T-helper 2 cell treated with Interferon-gamma antibody and Interleukin-4, amounts not matched to agents 5 μg/mL and 100 μg/mL, for 36 hours (primary cell): ENCODE results near the gene MARCHF9.

Experiments
- DNase-seq: peaks from one replicate; pipeline ENCODE4 v3.0.0; 2021; ENCODE audit warnings: low spot score
- H3K27ac Mint-ChIP-seq: one replicate; pipeline ENCODE4 v1.8.0; 2021; ENCODE audit warnings: mild to moderate bottlenecking, mixed read lengths
- H3K27me3 Mint-ChIP-seq: one replicate; pipeline ENCODE4 v1.8.0; 2021; ENCODE audit warnings: low read depth, mixed read lengths
- H3K36me3 Mint-ChIP-seq: one replicate; pipeline ENCODE4 v1.8.0; 2021; ENCODE audit warnings: low read depth, mixed read lengths
- H3K4me1 Mint-ChIP-seq: one replicate; pipeline ENCODE4 v1.8.0; 2021; ENCODE audit warnings: low read depth, mixed read lengths
- H3K4me3 Mint-ChIP-seq: one replicate; pipeline ENCODE4 v1.8.0; 2022; ENCODE audit warnings: mild to moderate bottlenecking, moderate library complexity, mixed read lengths
- H3K9me3 Mint-ChIP-seq: one replicate; pipeline ENCODE4 v1.8.0; 2021; ENCODE audit warnings: mixed read lengths

Gene MARCHF9

GRCh38 chr12:57751432-57751787 lies 3.5 kb upstream of the MARCHF9 start:
- DNase-seq = no peak
- peaks cover 41% of the 10 kb centered on the region for H3K36me3 Mint-ChIP-seq

GRCh38 chr12:57751788-57752667 lies 2.9 kb upstream of the MARCHF9 start, which contains the start of gene CDK4:
Gene CDK4, minus strand, starts transcription at chr12:57752310. Its CDS starts 593 bp downstream, at chr12:57751717.
- H3K4me1 Mint-ChIP-seq = peaks cover 46% of the 10 kb centered on the region
- peak within 1 kb of the TSS; percentile 96 for H3K4me3 Mint-ChIP-seq
- no peaks in the 10 kb centered on the region for H3K9me3 Mint-ChIP-seq
- H3K36me3 Mint-ChIP-seq = peaks cover 40% of the 10 kb centered on the region
- peak within 1 kb of the TSS; percentile 89 for H3K27ac Mint-ChIP-seq
- H3K27me3 Mint-ChIP-seq = peaks cover 3% of the 10 kb centered on the region
- DNase-seq = peak; percentile 99

More at GRCh38 chr12:57751432-57751787, 3.5 kb upstream of the MARCHF9 start:
- Mint-ChIP-seq H3K4me3 (peak overlapping the region; percentile 96), H3K27ac (peak overlapping the region; percentile 89), H3K27me3 (peaks cover 3% of the 10 kb centered on the region), H3K4me1 (peaks cover 43% of the 10 kb centered on the region), H3K9me3 (no peaks in the 10 kb centered on the region)

- H3K4me3 Mint-ChIP-seq = peak overlapping the region; percentile 96
- DNase-seq = no peak
- peaks cover 47% of the 10 kb centered on the region for H3K4me1 Mint-ChIP-seq
- no peaks in the 10 kb centered on the region for H3K9me3 Mint-ChIP-seq
- peaks cover 3% of the 10 kb centered on the region for H3K27me3 Mint-ChIP-seq
- peaks cover 36% of the 10 kb centered on the region for H3K36me3 Mint-ChIP-seq
- H3K27ac Mint-ChIP-seq = peak overlapping the region; percentile 89
Observed at GRCh38 chr12:57752668-57753000, 2.3 kb upstream of the MARCHF9 start.

GRCh38 chr12:57753756-57754337 lies 1.1 kb upstream of the MARCHF9 start:
- Mint-ChIP-seq H3K9me3 (no peaks in the 10 kb centered on the region), H3K4me3 (peak overlapping the region; percentile 89), H3K27ac (peak overlapping the region; percentile 85), H3K27me3 (peaks cover 3% of the 10 kb centered on the region), H3K4me1 (peaks cover 47% of the 10 kb centered on the region), H3K36me3 (peaks cover 35% of the 10 kb centered on the region)
- no peak for DNase-seq

GRCh38 chr12:57755194-57755453 lies 221 bp downstream of the MARCHF9 start:
- Mint-ChIP-seq H3K4me3 (no peak overlapping the region), H3K4me1 (peaks cover 50% of the 10 kb centered on the region), H3K36me3 (peaks cover 31% of the 10 kb centered on the region)

GRCh38 chr12:57755454-57756372 lies 810 bp downstream of the MARCHF9 start:
- Mint-ChIP-seq H3K36me3 (peaks cover 26% of the 10 kb centered on the region), H3K27me3 (peaks cover 3% of the 10 kb centered on the region), H3K9me3 (no peaks in the 10 kb centered on the region), H3K4me1 (peaks cover 46% of the 10 kb centered on the region), H3K4me3 (peak overlapping the region; percentile 85), H3K27ac (peak overlapping the region; percentile 18)
- DNase-seq = peak; percentile 15

More at GRCh38 chr12:57755194-57755453, 221 bp downstream of the MARCHF9 start:
- Mint-ChIP-seq H3K27ac (no peak overlapping the region), H3K9me3 (no peaks in the 10 kb centered on the region), H3K27me3 (peaks cover 3% of the 10 kb centered on the region)
- no peak for DNase-seq

GRCh38 chr12:57756406-57757341 lies 1.8 kb downstream of the MARCHF9 start:
- Mint-ChIP-seq H3K4me1 (peaks cover 36% of the 10 kb centered on the region), H3K36me3 (peaks cover 18% of the 10 kb centered on the region), H3K9me3 (no peaks in the 10 kb centered on the region), H3K27me3 (peaks cover 3% of the 10 kb centered on the region), H3K27ac (peak overlapping the region; percentile 18), H3K4me3 (peak overlapping the region; percentile 85)
- peak; percentile 59 for DNase-seq

- no peak overlapping the region for H3K4me3 Mint-ChIP-seq
- H3K4me1 Mint-ChIP-seq = peaks cover 32% of the 10 kb centered on the region
- H3K36me3 Mint-ChIP-seq = peaks cover 13% of the 10 kb centered on the region
- no peak overlapping the region for H3K27ac Mint-ChIP-seq
- no peaks in the 10 kb centered on the region for H3K9me3 Mint-ChIP-seq
- DNase-seq = no peak
- H3K27me3 Mint-ChIP-seq = no peaks in the 10 kb centered on the region
Observed at GRCh38 chr12:57757771-57758170, 2.9 kb downstream of the MARCHF9 start.

GRCh38 chr12:57758552-57759359 lies 3.9 kb downstream of the MARCHF9 start:
- Mint-ChIP-seq H3K9me3 (no peaks in the 10 kb centered on the region), H3K27me3 (no peaks in the 10 kb centered on the region), H3K4me1 (peaks cover 24% of the 10 kb centered on the region), H3K4me3 (no peak overlapping the region), H3K27ac (no peak overlapping the region), H3K36me3 (peaks cover 13% of the 10 kb centered on the region)
- no peak for DNase-seq

- DNase-seq = peak; percentile 24
- peaks cover 13% of the 10 kb centered on the region for H3K36me3 Mint-ChIP-seq
- peaks cover 21% of the 10 kb centered on the region for H3K4me1 Mint-ChIP-seq
- H3K9me3 Mint-ChIP-seq = no peaks in the 10 kb centered on the region
- no peak overlapping the region for H3K27ac Mint-ChIP-seq
- H3K4me3 Mint-ChIP-seq = no peak overlapping the region
- H3K27me3 Mint-ChIP-seq = no peaks in the 10 kb centered on the region
Observed at GRCh38 chr12:57759360-57759980, 4.6 kb downstream of the MARCHF9 start.

GRCh38 chr12:57760347-57760982 lies 5.6 kb downstream of the MARCHF9 start:
- Mint-ChIP-seq H3K4me3 (no peak overlapping the region), H3K27ac (no peak overlapping the region), H3K27me3 (peaks cover 3% of the 10 kb centered on the region), H3K9me3 (no peaks in the 10 kb centered on the region), H3K36me3 (peaks cover 13% of the 10 kb centered on the region), H3K4me1 (peaks cover 20% of the 10 kb centered on the region)
- DNase-seq = no peak
